Sigmoid colon (tissue), 3 donors: Measurements from ENCODE around the gene TASL.

Source experiments
- POLR2A ChIP-seq, 2 donors: fragments of 450-650 bp; IDR thresholded peaks; one replicate each; pipeline ENCODE4 v1.6.1; 2016; ENCODE audit warnings: antibody characterized with exemption in 2 of 2, mild to moderate bottlenecking in 2 of 2, moderate library complexity in 2 of 2
- TF ChIP-seq, protein P1 (sequence below), 4 experiments: fragments of 450-650 bp in 3 of 4; fragments of 200-600 bp in 1 of 4; IDR thresholded peaks; one replicate each; pipeline ENCODE4 v1.5.1; 2016 to 2019; ENCODE audit warnings: antibody characterized with exemption in 4 of 4, mild to moderate bottlenecking in 3 of 4, moderate library complexity in 2 of 4

- TF ChIP-seq POLR2A (IDR thresholded peaks at IDR 0.05) = no peak
- TF ChIP-seq, protein P1, sequence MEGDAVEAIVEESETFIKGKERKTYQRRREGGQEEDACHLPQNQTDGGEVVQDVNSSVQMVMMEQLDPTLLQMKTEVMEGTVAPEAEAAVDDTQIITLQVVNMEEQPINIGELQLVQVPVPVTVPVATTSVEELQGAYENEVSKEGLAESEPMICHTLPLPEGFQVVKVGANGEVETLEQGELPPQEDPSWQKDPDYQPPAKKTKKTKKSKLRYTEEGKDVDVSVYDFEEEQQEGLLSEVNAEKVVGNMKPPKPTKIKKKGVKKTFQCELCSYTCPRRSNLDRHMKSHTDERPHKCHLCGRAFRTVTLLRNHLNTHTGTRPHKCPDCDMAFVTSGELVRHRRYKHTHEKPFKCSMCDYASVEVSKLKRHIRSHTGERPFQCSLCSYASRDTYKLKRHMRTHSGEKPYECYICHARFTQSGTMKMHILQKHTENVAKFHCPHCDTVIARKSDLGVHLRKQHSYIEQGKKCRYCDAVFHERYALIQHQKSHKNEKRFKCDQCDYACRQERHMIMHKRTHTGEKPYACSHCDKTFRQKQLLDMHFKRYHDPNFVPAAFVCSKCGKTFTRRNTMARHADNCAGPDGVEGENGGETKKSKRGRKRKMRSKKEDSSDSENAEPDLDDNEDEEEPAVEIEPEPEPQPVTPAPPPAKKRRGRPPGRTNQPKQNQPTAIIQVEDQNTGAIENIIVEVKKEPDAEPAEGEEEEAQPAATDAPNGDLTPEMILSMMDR (IDR thresholded peaks at IDR 0.05) = no peak
These were observed 4.9 kb downstream of the TASL start for GRCh38 chrX:30572678-30573077.
